ENCODE measurements around the gene MICAL2.

Gene MICAL2, protein sequence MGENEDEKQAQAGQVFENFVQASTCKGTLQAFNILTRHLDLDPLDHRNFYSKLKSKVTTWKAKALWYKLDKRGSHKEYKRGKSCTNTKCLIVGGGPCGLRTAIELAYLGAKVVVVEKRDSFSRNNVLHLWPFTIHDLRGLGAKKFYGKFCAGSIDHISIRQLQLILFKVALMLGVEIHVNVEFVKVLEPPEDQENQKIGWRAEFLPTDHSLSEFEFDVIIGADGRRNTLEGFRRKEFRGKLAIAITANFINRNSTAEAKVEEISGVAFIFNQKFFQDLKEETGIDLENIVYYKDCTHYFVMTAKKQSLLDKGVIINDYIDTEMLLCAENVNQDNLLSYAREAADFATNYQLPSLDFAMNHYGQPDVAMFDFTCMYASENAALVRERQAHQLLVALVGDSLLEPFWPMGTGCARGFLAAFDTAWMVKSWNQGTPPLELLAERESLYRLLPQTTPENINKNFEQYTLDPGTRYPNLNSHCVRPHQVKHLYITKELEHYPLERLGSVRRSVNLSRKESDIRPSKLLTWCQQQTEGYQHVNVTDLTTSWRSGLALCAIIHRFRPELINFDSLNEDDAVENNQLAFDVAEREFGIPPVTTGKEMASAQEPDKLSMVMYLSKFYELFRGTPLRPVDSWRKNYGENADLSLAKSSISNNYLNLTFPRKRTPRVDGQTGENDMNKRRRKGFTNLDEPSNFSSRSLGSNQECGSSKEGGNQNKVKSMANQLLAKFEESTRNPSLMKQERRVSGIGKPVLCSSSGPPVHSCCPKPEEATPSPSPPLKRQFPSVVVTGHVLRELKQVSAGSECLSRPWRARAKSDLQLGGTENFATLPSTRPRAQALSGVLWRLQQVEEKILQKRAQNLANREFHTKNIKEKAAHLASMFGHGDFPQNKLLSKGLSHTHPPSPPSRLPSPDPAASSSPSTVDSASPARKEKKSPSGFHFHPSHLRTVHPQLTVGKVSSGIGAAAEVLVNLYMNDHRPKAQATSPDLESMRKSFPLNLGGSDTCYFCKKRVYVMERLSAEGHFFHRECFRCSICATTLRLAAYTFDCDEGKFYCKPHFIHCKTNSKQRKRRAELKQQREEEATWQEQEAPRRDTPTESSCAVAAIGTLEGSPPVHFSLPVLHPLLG
- 14.8 to 47.8 (median 21.5) reads per million in 4 donors for total RNA-seq

DNA sequence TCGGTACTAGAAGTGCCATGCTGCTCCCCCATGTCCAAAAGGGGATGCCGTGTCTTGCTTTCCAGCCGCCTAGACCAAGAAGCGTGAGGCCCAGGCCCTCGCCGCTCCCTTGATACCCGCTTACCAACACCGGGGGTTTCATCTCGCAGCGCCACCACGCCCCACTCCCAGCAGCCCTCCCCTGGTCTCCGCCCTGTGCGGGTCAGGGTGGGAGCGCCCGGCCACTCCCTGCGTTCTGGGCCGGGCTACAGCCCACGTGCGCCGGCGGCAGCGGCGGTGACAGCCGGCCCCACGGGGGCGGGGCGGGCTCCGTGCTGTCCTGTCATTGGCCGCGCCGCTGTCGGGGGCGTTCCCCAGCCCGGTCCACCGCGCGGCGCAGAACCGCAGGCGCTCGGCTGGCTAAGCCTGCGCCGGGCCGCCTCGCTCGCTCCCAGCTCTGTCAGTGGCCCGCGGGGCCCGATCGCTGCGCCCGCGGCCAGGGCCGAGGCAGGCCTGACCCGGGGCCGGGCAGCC, at the start of gene MICAL2:
Gene MICAL2, plus strand, starts transcription at position 390 of the 513 bp plus-strand sequence. CDS start 51,566 bp downstream, outside the sequence.
- DNase-seq: peak; percentile 64 to 90 (median 75)

DNA sequence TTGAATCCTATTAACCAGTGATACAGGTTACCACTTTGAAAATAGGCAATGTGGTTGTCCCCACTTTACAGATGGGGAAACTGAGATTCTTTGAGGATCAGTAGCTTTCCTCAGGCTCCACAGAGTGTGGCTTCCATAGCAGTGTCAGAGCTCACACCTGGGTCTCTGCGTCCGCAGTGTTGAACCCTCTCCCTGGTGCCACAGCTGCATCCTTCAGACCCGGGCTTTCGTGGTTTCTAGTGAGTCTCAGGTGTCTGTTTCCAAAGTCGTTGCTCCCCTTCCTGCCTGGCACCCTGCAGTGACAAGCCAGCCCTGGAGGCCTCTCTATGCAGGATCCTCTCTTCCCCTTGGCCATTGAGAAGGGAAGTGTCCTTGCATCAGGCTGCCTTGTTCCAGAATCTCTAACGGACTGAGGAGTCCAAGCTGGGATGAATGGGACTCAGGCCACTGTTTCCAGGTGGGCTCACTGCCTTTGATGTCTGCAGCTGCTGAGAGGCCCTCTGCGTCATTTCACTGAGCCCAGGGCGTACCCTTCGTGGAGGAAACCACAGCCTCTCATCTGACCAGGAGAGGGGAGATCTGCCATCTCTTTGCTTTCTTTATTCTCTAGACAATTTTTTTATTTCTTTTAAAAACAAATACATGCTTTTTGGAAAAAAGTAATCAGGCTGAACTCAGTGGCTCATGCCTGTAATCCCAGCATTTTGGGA, 48.4 kb upstream of the MICAL2 start:
- DNase-seq: no peak

DNA sequence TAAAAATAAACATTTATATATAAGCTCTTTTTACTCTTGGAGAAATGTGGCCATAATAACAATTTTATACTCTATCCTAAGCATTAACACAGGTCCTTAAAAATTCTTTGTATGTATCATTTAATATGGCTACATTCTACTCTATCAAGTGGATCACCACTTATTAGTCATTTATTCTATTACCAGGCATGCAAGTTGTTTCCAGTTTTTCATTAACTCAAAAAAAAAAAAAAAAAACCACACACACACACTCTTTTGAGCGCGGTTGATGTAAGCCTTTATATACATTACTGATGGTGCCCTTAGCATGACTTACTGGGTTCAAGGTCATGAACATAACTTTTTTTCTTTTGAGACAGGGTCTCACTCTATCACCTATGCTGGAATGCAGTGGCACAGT, 47.1 kb upstream of the MICAL2 start:
- no peak for DNase-seq

DNA sequence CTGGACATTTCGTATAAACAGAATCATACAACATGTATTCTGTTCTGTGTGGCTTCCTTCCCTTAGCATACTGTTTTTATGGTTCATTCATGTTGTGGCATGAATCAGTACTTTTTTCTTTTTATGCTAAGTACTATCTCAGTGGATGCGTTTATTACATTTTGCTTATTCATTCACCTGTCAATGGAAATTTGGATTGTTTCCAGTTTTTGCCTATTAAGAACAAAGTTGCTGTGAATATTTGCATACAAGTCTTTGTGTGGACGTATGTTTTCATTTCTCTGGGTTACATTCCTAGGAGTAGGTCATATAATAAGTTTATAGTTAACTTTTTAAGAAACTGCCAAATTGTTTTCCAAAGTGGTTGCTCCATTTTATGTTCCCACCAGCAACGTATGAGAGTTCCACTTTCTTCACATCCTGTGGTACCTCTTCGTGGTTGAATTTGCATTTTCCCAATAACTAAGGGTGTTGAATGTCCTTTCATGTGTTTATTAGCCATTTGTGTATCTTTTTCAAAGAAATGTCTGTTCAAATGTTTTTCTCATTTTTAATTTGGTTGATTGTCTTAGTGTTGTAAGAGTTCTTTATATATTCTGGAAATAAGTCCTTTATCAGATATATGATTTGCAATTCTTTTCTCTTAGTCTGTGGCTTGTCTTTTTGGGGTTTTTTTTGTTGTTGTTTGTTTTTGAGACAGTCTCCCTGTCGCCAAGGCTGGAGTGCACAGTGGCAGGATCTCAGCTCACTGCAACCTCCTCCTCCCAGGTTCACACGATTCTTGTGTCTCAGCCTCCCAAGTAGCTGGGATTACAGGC, 46.0 kb upstream of the MICAL2 start:
- DNase-seq: no peak

DNA sequence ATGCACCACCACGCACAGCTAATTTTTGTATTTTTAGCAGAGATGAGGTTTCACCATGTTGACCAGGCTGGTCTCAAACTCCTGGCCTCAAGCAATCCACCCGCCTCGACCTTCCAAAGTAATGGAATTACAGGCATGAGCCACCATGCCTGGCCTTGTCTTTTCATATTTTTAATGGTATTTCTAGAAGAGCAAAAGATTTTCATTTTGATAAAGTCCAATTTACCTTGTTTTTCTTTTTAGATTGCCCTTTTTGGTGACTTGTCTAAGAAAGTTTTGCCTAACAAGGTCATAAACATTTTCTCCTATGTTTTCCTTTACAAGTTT, 45.5 kb upstream of the MICAL2 start:
- DNase-seq: no peak

DNA sequence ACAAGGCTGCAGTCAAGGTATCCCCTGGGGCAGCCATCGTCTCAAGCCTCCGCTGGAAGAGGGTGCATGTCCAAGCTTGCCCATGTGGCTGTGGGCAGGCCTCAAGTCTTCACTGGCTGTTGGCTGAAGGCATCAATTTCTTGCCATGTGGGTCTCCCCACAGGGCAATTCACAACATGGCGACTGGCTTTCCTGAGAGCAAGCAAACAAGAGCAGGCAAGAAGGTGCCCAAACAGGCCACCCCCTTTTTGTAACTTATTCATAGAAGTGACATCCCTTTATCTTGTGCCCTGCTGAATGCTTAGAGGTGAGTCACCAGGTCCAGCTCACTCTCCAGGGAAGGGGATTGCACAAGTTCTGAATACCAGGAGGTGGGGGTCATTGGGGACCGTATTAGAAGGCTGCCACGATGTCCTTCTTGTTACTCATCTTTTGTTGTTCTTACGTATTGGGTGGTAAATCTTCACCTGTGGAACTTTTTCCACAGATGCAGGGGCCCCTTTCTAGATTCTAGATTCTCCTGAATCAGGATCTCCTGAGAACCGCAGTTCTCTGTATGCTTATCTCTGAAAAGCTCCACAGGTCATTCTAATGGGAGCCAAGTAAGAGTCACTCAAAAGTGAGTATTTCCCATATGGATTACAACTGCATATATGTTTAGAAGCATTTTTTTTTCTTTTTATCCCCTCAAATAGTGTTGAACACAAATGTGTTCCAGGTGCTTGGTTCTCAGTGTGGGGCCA, 44.2 kb upstream of the MICAL2 start:
- DNase-seq: no peak

DNA sequence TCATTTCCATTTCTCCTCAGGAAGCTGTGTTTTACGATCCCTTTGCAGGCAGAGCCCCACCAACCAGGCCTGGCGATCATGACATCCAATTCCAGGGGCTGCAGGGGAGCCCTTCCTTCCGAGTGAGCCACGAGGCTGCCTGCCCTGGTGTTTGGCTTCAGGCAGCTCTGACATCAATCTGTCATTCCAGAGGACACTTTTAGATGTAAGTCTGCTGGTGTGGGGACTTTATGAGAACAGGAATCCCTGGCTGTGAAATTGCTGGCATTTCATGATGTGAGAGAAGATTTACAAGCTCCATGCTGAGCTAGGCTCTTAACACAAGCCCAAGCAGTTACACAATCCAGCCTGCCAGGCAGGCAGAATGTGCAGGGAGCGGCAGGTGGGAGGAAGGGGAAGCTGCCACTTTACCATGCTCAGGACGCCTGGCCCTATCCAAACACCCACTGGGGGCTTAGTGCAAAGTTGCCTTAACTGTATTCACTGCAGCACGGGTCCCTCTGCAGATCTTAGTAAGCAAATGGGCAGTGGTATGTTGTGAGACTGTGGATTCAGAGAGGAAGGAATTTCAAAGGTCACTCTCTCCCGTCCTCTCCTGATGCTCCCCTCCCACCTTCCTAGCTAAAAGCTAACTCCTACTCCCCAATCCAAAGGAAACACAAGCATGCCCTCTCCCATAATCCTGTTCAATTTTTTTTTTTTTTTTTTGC, 43.4 kb upstream of the MICAL2 start:
- DNase-seq: no peak

DNA sequence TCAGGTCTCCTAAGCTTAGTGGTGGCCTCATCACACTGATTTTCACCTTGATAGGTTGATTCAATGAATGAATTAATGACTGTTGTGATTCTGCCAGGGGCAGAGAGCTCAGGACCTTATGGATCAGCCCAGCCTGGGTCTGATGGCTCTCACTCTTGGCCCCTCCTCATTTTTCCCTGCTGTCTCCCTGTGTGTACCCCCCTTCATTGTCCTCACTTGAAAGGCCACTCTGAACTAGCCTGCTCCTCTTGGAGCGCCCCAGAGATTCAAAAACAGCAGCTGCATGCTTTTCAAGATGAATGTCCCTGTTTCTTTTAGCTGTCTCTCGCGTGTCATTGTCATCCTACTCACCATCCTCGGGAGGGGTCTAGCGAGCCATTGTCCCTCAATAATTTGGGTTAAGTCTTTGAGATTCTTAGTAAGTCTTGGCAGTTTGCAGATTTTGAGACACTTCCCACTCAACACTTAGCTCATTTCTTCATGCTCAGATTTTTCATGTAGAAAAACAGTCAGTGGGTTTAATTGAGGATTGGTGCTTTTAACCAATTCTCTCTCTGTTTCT, 42.5 kb upstream of the MICAL2 start:
- DNase-seq: no peak

DNA sequence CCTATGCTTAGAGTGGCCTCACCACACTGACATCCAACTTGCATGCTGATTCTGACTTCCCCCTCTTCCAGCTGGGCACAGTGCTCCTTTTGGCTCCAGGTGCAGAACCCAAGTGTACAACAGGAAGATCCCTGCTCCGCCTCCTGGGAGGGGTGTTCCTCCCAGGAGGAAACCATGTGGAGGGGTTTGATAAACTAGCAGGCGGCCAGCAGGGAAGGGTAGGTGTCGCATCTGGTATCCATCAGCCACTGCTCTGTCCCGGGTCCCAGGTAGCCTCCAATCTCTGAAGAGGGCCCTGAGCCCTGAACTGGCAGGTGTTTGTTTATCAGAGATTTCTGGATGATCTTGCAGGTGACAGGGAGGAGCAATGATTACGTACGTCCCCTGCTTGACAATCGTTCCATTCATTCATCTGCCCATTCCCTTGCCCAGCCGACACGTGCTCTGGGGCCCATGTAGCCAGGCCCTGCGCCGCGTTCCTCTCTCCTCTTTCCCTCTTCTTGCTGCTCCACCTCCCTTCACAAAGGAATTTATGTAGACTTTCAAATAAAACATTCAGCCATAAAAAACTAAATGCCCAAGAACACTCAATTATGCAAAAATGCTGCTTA, 41.2 kb upstream of the MICAL2 start:
- DNase-seq: no peak

DNA sequence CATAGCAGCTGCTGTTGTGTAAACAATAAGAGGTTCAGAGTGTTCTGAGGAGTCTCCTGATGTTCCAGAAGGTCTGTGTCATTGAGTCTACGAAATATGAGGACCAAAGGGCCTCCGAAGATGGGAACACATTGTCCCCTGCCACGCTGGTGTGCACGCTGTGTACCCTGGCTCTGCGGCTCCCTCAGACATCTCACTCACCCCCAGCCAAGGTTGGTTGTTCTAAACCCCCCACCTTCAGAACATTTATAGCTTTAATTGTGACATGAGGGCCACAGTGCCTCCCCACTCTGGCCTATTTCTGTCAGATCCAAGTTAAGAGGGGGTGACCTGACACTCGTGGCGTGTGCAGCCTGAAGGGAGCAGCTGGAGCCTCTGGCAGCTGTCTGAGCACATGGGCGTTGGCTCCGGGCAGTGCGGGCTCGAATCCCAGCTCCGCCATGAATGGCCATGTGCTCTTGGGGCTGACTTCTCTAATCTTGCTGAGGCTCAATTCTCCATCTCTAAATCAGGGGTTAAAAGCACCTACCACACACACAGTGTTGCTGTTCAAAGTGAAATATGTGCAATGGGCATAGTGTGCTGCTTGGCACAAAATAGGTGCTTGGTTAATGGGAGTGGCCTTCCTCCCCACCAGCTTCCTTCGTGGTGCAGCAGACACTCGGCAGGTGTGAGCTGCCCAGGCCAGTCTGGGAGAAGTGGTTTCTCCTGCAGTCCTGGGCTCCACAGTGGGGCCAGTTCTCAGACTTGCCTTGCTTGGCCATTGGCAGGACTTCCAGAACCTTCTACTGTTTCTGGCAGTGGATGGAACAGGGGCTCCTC, 39.7 kb upstream of the MICAL2 start:
- DNase-seq: no peak

DNA sequence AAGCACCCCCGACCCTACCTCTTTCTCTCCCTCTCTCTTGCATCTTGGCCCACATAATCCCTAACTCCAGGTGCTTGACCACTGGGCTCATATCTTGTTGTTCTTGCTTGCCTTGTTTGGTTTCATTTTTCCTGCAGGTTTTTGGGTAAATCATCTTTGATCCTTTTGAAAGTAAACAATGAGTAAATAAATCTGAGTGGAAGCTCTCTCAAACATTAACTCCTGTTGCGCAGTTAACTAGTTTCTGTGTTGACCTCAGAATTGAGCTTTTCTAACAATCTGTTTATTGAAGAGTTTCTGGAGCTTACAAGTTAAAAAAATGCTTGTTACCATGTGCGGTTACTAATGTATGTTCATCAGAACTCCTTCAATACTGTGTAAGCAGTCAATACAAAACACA, 38.8 kb upstream of the MICAL2 start:
- DNase-seq: no peak

DNA sequence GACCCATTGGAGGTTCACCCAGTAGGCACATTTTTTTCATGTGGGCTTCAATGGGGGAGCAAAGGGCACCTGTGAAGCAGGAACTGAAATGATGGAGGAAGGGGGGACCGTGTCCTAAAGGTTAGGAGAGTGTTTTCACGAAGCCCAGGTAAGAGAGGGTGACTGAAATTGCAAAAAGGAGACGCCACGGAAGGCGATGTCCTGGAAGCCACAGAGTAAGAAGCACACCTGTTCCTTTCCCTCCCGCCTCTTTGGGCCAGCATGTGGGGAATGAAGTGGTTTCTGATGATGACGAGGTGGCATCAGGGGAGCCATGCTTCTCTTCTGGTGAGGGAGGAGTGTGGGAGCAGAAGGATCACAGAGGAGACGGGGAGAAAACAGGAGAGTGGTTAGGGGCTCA, 37.0 kb upstream of the MICAL2 start:
- no peak for DNase-seq

DNA sequence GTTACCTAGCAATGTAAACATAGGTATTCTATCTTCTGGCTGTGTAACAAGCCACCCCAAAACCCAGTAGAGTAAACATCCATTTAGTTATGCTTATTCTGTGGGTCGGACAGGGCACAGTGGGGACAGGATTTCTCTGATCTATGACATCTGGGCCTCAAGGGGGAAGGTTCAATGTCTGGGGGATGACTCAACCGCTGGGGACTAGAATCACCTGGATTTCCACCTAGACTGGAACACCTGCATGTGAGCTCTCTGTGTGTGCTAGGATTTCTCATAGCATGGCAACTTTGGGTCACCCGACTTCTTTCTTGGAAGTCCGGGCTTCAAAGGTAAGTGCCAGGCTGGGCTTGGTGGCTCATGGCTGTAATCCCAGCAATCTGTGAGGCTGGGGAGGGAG, 36.5 kb upstream of the MICAL2 start:
- no peak for DNase-seq

DNA sequence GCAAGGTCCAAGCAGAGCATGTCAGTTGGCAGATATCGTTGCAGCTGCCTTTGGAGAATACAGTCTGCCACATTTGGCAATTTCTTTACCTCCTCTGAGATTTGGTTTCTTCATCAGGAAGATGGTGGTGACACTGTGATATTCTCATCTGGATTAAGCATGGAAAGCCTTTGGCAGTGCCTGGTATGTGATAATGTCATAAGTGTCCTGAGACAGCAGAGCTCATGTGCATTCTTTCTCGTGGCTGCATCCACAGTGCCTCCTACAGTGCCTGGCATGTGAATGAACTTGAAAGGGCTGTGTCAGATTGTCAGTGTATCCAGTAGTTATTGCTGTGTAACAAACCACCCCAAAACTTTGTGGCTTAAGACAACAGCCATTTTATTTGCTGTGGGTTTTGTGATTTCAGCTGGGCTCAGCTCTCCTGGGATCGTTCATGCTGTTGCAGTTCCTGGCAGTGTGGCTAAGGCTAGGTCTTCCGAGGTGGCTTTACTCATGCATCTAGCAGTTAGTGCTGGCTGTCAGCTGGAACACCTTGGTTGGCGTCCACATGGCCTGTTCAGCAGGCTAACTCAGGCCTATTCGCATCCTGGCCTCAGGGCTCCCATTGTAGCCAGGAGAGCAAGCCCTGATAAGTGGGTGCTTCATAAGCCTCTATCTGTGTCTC, 35.7 kb upstream of the MICAL2 start:
- DNase-seq: no peak

DNA sequence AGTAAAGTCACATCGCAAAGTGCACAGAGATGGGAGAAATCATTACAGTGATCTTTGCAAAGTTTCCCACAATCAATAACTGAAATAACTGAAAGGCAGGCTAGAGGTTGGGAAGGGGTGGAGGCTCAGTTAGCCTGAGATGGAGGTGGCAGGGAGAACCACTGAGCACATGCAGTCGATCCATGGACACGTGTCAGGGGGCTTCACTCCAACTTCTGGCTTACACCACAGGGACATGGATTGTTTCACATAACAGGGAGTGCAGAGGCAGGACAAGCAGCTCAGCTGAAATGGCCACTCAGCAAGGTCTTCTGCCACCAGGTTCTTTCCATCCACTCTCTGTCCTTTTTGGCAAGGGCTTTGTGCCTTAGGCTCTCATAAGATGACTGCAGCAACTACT, 35.1 kb upstream of the MICAL2 start:
- DNase-seq: no peak

DNA sequence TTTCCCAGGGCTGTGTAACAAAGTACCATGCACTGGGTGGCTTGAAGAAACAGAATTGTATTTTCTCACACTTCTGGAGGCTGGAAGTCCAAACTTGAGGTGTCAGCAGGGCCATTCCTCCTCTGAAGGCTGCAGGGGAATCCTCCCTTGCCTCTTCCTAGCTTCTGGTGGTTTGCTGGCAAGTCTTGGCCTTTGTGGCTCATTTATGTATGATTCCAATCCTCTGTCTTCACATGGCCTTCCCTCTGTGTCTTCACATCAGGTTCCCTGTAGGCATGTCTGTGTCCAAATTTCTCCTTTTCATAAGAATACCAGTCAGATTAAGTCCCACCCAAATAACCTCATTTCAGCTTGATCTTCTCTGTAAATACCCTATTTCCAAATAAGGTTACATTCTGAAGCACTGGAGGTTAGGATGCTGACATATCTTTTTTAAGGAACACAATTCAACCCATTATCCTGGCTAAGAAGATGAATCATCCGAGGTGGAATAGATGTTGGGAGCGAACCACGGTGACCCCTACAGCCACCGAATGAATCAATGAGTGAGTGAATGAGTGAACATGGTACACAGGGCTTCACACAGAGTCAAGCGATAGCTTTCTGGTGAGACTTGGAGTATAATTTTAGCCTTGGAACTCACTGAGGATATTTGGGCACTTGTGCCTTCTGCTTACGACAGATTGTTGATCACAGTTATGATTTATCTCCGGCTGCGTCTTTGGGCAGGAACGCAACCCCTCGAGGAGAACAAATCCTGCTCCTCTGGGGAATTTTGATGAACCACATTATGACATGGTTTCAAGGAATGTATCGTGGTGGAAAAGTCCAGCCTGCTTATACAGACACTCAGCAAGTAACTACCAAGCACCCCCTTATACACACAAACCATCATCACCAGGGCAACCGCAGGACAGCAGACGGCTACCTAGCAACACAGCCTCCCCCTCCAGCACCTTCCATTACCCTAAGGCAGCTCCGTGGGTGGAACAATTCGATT, 34.3 kb upstream of the MICAL2 start:
- DNase-seq: no peak

Data from T-helper 1 cell (primary cell).